Measurements from ENCODE around the gene PPP4R4.
"Not testable (repeated sequence)": the region's sequence is repeated elsewhere in the genome, so short reads cannot be mapped to it uniquely, and the experiment has no call there.

Gene PPP4R4

GRCh38 chr14:94143711-94144110, 30.4 kb upstream of the PPP4R4 start:
- no peak for DNase-seq (ENCODE audit: low read depth)

GRCh38 chr14:94144765-94145164, 29.4 kb upstream of the PPP4R4 start:
- no peak for DNase-seq (ENCODE audit: low read depth)

- no peak for DNase-seq (ENCODE audit: low read depth)
Observed at GRCh38 chr14:94145902-94146527, 28.1 kb upstream of the PPP4R4 start.

GRCh38 chr14:94152676-94153075, 21.4 kb upstream of the PPP4R4 start:
- DNase-seq (ENCODE audit: low read depth) = no peak

- no peak for DNase-seq (ENCODE audit: low read depth)
Observed at GRCh38 chr14:94153750-94154342, 20.3 kb upstream of the PPP4R4 start.

- not testable (repeated sequence) for DNase-seq (ENCODE audit: low read depth)
Observed at GRCh38 chr14:94156143-94156542, 18.0 kb upstream of the PPP4R4 start.

GRCh38 chr14:94157197-94157596, 16.9 kb upstream of the PPP4R4 start:
- DNase-seq (ENCODE audit: low read depth) = no peak

GRCh38 chr14:94158239-94158883, 15.8 kb upstream of the PPP4R4 start:
- no peak for DNase-seq (ENCODE audit: low read depth)

GRCh38 chr14:94161058-94161457, 13.1 kb upstream of the PPP4R4 start:
- DNase-seq (ENCODE audit: low read depth) = no peak

- DNase-seq (ENCODE audit: low read depth) = no peak
Observed at GRCh38 chr14:94161981-94162380, 12.1 kb upstream of the PPP4R4 start.

GRCh38 chr14:94162466-94162865, 11.7 kb upstream of the PPP4R4 start:
- no peak for DNase-seq (ENCODE audit: low read depth)

GRCh38 chr14:94163796-94164195, 10.3 kb upstream of the PPP4R4 start:
- DNase-seq (ENCODE audit: low read depth) = no peak

- no peak for DNase-seq (ENCODE audit: low read depth)
Observed at GRCh38 chr14:94164685-94165431, 9.3 kb upstream of the PPP4R4 start.

GRCh38 chr14:94165744-94166143, 8.4 kb upstream of the PPP4R4 start:
- DNase-seq (ENCODE audit: low read depth) = no peak

- no peak for DNase-seq (ENCODE audit: low read depth)
Observed at GRCh38 chr14:94170136-94170535, 4.0 kb upstream of the PPP4R4 start.

GRCh38 chr14:94171208-94171607, 2.9 kb upstream of the PPP4R4 start:
- DNase-seq (ENCODE audit: low read depth) = peak; percentile 5

- DNase-seq (ENCODE audit: low read depth) = no peak
Observed at GRCh38 chr14:94172545-94172944, 1.6 kb upstream of the PPP4R4 start.

- no peak for DNase-seq (ENCODE audit: low read depth)
Observed at GRCh38 chr14:94173471-94173884, 644 bp upstream of the PPP4R4 start.

GRCh38 chr14:94174604-94175010, 485 bp downstream of the PPP4R4 start:
- DNase-seq (ENCODE audit: low read depth) = no peak

GRCh38 chr14:94175011-94175745, 1.1 kb downstream of the PPP4R4 start:
- no peak for DNase-seq (ENCODE audit: low read depth)

GRCh38 chr14:94175747-94176146, 1.6 kb downstream of the PPP4R4 start:
- no peak for DNase-seq (ENCODE audit: low read depth)

- DNase-seq (ENCODE audit: low read depth) = no peak
Observed at GRCh38 chr14:94176808-94177207, 2.7 kb downstream of the PPP4R4 start.

Measured in GM04503 (cell line).